Measurements from ENCODE around the gene LRGUK. TPM values are rescaled to one million over a fixed set of nuclear protein-coding genes. Genes with fewer than 3 reads are reported as not detected.

LRGUK gene
- total RNA-seq, 2 experiments from 2014 or later = 0.09 TPM; not detected in 1

DNA sequence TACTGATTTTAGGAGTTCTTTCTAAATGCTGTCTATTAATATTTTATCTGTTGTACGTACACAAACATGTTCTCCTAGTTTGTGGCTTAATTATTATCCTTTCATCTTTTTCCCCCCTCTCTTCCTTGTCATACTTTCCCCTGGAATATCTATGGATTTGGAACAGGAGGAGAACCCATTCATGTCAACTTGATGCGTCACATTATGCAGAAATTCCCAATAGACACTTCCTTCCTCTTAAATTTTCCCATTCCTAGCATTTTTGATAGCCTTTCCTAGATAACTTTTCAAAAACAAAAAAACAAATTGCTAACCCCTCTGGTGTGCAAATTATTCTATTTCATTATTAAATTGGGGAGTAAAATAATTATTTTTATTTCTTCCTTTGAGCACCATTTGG is 153.4 kb downstream of the LRGUK start:
- Mint-ChIP-seq H3K4me1 (ENCODE audit: low read depth) (no peaks in the 10 kb centered on the region), H3K36me3 (ENCODE audit: low read depth) (no peaks in the 10 kb centered on the region), H3K27ac (no peak overlapping the region), H3K4me3 (no peak overlapping the region), H3K9me3 (no peaks in the 10 kb centered on the region), H3K27me3 (peaks cover 22% of the 10 kb centered on the region)
- no peak for DNase-seq
- intact Hi-C loops (cut with micrococcal nuclease) = no loop called here
- ChIA-PET POLR2A (no interaction called here), CTCF (no interaction called here)
- TF ChIP-seq, protein P1, sequence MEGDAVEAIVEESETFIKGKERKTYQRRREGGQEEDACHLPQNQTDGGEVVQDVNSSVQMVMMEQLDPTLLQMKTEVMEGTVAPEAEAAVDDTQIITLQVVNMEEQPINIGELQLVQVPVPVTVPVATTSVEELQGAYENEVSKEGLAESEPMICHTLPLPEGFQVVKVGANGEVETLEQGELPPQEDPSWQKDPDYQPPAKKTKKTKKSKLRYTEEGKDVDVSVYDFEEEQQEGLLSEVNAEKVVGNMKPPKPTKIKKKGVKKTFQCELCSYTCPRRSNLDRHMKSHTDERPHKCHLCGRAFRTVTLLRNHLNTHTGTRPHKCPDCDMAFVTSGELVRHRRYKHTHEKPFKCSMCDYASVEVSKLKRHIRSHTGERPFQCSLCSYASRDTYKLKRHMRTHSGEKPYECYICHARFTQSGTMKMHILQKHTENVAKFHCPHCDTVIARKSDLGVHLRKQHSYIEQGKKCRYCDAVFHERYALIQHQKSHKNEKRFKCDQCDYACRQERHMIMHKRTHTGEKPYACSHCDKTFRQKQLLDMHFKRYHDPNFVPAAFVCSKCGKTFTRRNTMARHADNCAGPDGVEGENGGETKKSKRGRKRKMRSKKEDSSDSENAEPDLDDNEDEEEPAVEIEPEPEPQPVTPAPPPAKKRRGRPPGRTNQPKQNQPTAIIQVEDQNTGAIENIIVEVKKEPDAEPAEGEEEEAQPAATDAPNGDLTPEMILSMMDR (IDR thresholded peaks at IDR 0.05) = no peak
- no peak for ATAC-seq

- Mint-ChIP-seq H3K27ac (no peak overlapping the region), H3K27me3 (peaks cover 11% of the 10 kb centered on the region), H3K4me3 (no peak overlapping the region), H3K36me3 (ENCODE audit: low read depth) (no peaks in the 10 kb centered on the region), H3K4me1 (ENCODE audit: low read depth) (no peaks in the 10 kb centered on the region), H3K9me3 (no peaks in the 10 kb centered on the region)
- intact Hi-C loops (cut with micrococcal nuclease) = no loop called here
- DNase-seq (no peak), ATAC-seq (no peak)
- ChIA-PET POLR2A (interaction anchor here (0.6 kb wide), 1 partner anchor 547 kb away, joined by 3 read pairs; no protein-coding TSS in a partner anchor), CTCF (no interaction called here)
- TF ChIP-seq, protein P1 (IDR thresholded peaks at IDR 0.05) = no peak
Measured at GRCh38 chr7:134284011-134284410, 156.9 kb downstream of the LRGUK start.

GRCh38 chr7:134284952-134285351 is 157.8 kb downstream of the LRGUK start:
- no peaks in the 10 kb centered on the region for H3K9me3 Mint-ChIP-seq
- no peaks in the 10 kb centered on the region for H3K36me3 Mint-ChIP-seq (ENCODE audit: low read depth)
- TF ChIP-seq, protein P1 (IDR thresholded peaks at IDR 0.05) = no peak
- H3K27ac Mint-ChIP-seq = no peak overlapping the region
- CTCF ChIA-PET = no interaction called here
- POLR2A ChIA-PET = no interaction called here
- ATAC-seq (no peak), DNase-seq (no peak)
- intact Hi-C loops (cut with micrococcal nuclease) = no loop called here
- H3K4me3 Mint-ChIP-seq = no peak overlapping the region
- H3K4me1 Mint-ChIP-seq (ENCODE audit: low read depth) = no peaks in the 10 kb centered on the region
- H3K27me3 Mint-ChIP-seq = peaks cover 7% of the 10 kb centered on the region

- intact Hi-C loops (cut with micrococcal nuclease) = no loop called here
- TF ChIP-seq, protein P1 (IDR thresholded peaks at IDR 0.05) = no peak
- no peak for DNase-seq
- no peaks in the 10 kb centered on the region for H3K36me3 Mint-ChIP-seq (ENCODE audit: low read depth)
- CTCF ChIA-PET = no interaction called here
- ATAC-seq = no peak
- no peaks in the 10 kb centered on the region for H3K4me1 Mint-ChIP-seq (ENCODE audit: low read depth)
- no peaks in the 10 kb centered on the region for H3K9me3 Mint-ChIP-seq
- no peak overlapping the region for H3K4me3 Mint-ChIP-seq
- POLR2A ChIA-PET = interaction anchor here (0.6 kb wide), 1 partner anchor 1607 kb away, joined by 3 read pairs; no protein-coding TSS in a partner anchor
- no peaks in the 10 kb centered on the region for H3K27me3 Mint-ChIP-seq
- H3K27ac Mint-ChIP-seq = no peak overlapping the region
Measured at GRCh38 chr7:134287916-134288659, 160.9 kb downstream of the LRGUK start.

DNA sequence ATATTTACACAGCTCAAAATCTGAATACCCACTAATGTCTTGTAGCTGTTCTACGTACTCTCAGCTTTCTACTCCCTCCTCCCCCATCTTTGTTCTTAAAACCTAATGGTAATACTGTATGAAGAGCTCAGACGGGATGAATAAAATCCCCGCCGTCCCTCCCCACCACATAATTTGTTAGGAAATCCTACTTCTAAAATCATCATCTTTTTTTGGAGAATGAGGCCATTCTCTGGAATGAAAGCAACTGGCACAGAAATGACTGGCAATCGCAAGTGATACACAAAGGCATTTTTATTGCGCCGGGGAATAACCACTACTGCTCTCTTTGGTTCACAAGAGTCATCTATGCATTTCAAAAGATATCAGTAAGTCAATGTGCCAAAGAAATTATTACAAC is 162.3 kb downstream of the LRGUK start:
- intact Hi-C loops (cut with micrococcal nuclease) = no loop called here
- H3K4me3 Mint-ChIP-seq = no peak overlapping the region
- no peaks in the 10 kb centered on the region for H3K9me3 Mint-ChIP-seq
- no peaks in the 10 kb centered on the region for H3K4me1 Mint-ChIP-seq (ENCODE audit: low read depth)
- CTCF ChIA-PET = no interaction called here
- TF ChIP-seq, protein P1 (IDR thresholded peaks at IDR 0.05) = no peak
- peaks cover 8% of the 10 kb centered on the region for H3K36me3 Mint-ChIP-seq (ENCODE audit: low read depth)
- no peaks in the 10 kb centered on the region for H3K27me3 Mint-ChIP-seq
- no peak for ATAC-seq
- POLR2A ChIA-PET = no interaction called here
- DNase-seq = no peak
- no peak overlapping the region for H3K27ac Mint-ChIP-seq
